Right ventricle myocardium inferior (tissue), 1 donor: ENCODE measurements around the gene SEC14L1. TPM values are rescaled to one million over a fixed set of nuclear protein-coding genes. Genes with fewer than 3 reads are reported as not detected.
"Not testable (repeated sequence)": the region's sequence is repeated elsewhere in the genome, so short reads cannot be mapped to it uniquely, and the experiment has no call there.

Experiments
- ATAC-seq: fragments of 200-7000 bp; cut with Tn5 transposase; one replicate; pipeline ENCODE4 v1.9.1; 2020; ENCODE audit warnings: mild to moderate bottlenecking, moderate library complexity
- DNase-seq: peaks from one replicate; pipeline ENCODE4 v3.0.0; 2021; ENCODE audit errors: missing footprints
- intact Hi-C: fragments of 100-400 bp; cut with DNase I; formaldehyde crosslinking; loops from one replicate; pipeline ENCODE4 v1.11.0; 2022
- long read RNA-seq: library from polyadenylated mRNA; unstranded; transcript quantifications from one replicate; pipeline ENCODE4 v2.0.0, GENCODE V29; 2021
- total RNA-seq: library from RNA; stranded (reverse); fragmentation: NEBNext Ultra II Directional; extraction: Animal tissue kit (Norgen Biotek cat#: 25700); gene quantifications from one replicate; pipeline ENCODE4 v1.2.1, GENCODE V29; 2021
- donor health status: DM: no; HTN: yes; CAD: no; lungs with severe emphysema.

The SEC14L1 gene
- 65.5 TPM for total RNA-seq
- long read RNA-seq, full-length matches to known transcripts, result 5 of 24 reads
- long read RNA-seq, partial matches to known transcripts, result 6 of 24 reads
- long read RNA-seq, other reads (novel, unspliced or antisense), result 13 of 24 reads

DNA sequence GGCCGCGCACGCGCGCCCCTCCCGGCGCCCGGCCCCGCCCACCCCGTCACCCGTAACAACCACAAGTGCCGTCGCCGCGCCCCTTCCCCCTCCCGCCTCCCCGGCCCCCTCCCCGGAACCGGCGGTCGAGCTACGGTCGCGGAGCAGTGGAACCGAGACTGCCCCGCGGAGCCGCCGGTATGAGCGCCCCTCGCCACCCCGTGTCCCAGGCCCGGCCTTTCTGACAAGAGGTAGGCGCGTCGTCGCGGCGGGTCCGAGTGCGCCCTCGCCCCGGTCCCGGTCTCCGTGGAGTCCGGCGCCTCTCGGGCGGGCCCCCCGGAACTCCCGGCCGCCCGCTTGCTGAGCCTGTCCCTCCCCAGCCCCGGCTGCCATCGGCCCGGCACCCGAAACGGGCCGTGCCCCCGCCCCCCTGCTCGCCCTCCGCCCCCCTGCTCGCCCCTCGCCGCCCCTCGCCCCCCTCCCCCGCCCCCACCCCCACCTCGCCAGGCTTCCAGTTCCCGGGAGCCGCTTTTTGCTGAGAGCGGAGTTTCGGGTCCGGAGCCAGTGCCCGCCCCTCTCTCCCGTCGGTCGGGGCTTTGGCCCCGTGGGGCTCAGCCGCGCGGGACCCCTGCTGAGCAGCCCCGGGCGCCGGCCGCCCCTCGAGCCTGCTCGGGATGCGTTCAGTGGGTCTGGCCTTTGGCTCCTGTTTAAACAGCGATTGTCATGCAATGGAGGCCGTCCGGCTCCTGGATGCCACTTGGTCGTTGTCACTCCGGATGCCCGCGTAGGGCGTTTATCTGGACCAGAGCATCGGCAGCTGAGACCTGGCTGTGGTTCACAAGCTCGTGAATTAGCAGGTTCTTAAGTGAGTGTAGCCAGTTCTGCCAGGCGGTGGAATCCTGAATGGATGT lies at the start of gene SEC14L1:
Gene SEC14L1 (plus strand): TSS at position 92 of the 890 bp plus-strand sequence. CDS start 2,628 bp downstream, outside the sequence.
- peak; percentile 79 for DNase-seq
- intact Hi-C loops, result loop anchor here (1.0 to 2.0 kb wide), 3 partner anchors 42 to 73 kb away; no protein-coding TSS in a partner anchor
- ATAC-seq, result no peak

DNA sequence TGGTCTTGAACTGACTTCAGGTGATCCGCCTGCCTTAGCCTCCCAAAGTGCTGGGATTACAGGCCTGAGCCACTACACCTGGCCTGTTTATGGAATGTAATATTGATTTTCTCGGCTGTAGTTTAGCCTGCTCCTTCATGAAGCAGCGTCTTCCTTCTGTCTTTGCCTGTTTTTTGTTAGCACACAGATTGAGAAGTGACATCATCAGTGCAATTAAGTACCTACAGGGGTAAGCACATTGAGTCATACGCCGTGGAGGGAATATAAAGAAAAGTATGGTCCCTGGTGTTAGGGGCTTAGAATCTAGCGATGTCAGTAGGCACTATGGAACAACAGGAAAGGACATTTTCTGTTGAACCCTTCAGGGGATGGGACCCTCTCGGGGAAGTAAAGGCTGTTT lies 48.7 kb upstream of the SEC14L1 start:
- DNase-seq, result no peak
- intact Hi-C loops, result no loop called here
- ATAC-seq, result no peak

DNA sequence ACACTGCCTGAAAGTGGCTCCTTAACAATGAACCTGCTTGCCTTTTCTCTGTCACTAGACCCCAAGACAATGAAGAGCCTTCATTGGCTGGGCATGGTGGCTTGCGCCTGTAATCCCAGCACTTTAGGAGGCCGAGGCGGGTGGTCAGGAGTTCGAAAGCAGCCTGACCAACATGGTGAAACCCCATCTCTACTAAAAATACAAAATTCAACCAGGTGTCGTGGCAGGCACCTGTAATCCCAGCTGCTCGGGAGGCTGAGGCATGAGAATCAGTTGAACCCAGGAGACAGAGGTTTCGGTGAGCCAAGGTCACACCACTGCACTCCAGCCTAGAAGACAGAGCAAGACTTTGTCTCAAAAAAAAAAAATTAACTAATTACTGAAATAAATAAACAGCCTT lies 45.3 kb upstream of the SEC14L1 start:
- intact Hi-C loops, result no loop called here
- DNase-seq, result no peak
- ATAC-seq, result no peak

DNA sequence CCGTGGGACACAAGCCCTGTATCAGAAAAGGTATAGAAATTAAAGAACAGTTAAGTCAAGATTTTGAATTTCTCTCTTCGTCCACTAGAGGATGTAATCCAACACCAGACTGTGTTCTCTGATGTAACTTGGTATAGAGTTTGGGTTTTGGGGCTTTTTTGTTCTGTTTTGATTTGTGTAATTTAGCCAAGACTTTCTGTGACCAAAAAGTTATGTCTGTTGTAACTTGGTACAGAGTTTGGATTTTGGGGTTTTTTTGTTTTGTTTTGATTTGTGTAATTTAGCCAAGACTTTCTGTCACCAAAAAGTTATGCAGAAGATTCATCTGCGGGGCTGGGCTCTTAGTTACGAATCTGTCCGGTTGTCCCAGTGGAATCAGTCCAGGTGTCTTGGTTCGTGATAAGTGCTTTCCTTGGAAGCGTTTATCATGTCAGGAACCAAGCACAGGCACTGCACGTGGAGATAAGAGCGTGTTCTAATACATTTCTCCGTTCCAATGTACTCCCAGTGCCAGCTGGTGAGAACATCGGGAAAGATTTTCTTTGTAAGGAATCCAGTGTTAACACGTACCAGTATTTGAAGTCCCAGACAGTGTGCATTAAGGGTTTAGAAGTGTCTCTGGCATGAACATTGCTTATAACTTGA lies 44.1 kb upstream of the SEC14L1 start:
- ATAC-seq, result peak; percentile 57
- intact Hi-C loops, result loop anchor here (2.0 kb wide), 1 partner anchor 112 kb away; no protein-coding TSS in a partner anchor
- DNase-seq, result no peak

DNA sequence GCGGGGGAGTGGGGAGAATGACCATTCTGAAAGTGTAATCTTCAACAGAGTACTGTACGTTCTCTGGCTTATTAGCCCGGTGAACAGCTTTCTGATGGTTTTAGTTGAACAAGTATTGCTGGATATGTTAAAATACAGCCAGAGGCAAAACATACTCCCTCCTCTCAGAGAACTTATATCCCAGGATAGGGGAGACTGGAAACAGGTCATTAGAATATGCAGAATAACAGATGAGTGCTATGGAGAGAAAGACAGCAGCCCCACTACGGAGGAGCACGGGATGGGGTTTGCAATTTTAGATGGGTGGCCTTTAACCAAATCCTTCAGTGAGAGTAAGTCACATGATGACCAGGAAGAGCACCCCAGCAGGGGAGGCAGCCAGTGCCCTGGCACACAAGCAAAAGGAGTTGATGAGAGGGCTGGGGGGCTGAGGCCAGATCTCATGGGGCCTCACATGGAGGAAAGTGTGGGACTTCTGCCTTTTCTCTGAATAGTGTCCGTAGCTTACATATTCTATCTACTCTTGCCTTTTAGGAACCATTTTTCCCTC lies 43.1 kb upstream of the SEC14L1 start:
- no peak for ATAC-seq
- DNase-seq, result no peak
- intact Hi-C loops, result loop anchor here (2.0 kb wide), 3 partner anchors 43 to 111 kb away; partner anchors contain the start of gene SEC14L1

DNA sequence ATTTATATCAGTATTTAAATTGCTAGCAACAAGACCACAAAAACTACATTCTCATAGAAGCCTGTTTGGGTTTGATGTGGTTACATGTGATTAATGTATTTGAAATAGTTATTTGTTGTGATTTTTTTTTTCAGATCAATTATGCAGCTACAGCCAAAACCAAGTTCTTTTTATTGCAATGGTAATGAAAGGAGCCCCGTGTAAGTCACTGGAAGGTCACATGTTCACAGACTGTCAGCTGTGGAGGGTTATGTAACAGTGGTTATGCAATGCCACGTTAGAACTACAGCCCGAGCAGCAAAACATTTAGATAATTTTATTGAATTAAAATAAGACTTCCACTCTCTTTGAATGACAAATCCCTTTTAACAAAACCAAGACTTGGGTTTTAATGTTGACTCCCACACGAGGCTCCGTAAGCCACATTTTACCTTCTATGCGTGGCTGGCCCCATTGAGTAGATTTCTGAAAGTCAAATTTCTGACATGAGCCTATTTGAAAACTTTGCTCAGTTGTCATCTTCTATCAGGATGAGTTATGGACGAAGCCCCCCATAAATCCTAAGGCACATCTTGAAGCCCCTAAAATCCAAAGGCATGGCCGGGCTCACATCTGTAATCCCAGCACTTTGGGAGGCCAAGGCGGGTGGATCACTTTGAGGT lies 41.8 kb upstream of the SEC14L1 start:
- ATAC-seq (peak; percentile 82), DNase-seq (no peak)
- intact Hi-C loops, result loop anchor here (2.0 kb wide), 2 partner anchors 42 to 64 kb away; partner anchors contain the start of gene SEC14L1

DNA sequence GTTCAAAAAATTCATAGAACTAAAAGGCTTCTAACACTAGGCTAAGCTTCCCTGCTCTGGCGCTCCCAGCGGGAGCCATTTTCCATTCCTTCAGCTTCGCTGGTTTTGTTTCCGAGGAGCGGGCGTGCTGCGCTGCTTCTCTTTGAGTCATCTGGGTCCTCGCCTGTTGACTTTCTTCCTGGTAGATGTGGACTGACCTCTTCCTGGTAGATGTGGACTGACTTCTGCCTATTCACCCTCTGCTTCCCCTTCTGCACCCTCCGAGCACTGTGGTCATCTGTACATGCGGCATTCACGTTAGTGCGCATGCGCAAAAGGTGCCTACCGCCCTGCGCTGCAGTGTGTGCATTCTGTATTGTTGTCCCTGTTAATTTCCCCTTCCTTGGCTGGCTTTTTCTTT lies 40.8 kb upstream of the SEC14L1 start:
- DNase-seq (peak; percentile 92), ATAC-seq (peak; percentile 66)
- intact Hi-C loops, result loop anchor here (2.0 kb wide), 2 partner anchors 41 to 63 kb away; partner anchors contain the start of gene SEC14L1

DNA sequence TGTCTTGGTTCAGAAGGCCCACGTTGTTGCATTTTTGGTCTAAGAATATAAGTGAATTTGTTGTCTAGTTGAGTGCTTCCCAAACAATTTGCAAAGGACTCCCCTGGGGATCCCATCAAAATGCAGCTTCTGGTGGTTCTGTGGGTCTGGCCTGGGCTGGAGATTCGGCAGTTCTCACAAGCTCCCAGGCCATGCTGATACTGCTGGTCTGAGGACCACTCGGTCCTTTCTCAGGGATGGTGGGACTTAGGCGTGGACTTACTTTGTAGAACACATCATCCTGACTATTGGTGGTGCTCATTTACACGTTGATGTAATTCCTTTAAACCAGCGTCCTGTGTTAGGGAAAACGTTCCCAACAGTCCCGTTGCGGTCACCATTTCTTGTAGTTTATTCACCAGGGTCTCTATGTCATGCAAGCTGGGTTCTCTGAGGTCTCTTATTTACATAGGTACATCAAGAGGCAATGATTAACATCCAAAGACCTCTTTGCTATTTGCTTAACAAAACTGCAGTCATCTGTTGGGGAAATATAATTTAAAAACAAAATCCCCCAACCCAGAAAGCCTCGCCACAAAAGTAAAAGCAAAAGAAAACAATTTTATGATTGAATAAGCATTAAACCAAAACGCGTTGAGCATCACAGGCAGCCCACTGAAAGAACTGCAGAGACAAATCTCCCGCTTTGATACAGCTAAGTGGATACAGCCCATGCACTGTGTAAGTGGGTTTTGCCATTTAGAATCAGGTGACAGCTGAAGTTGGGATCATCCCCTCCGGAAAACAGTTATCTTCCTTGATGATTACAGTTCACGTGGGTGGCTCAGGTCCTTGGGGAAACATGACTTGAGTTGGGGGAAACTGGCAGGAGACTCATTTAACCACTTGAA lies 39.0 kb upstream of the SEC14L1 start:
- ATAC-seq, result no peak
- no peak for DNase-seq
- intact Hi-C loops, result no loop called here

DNA sequence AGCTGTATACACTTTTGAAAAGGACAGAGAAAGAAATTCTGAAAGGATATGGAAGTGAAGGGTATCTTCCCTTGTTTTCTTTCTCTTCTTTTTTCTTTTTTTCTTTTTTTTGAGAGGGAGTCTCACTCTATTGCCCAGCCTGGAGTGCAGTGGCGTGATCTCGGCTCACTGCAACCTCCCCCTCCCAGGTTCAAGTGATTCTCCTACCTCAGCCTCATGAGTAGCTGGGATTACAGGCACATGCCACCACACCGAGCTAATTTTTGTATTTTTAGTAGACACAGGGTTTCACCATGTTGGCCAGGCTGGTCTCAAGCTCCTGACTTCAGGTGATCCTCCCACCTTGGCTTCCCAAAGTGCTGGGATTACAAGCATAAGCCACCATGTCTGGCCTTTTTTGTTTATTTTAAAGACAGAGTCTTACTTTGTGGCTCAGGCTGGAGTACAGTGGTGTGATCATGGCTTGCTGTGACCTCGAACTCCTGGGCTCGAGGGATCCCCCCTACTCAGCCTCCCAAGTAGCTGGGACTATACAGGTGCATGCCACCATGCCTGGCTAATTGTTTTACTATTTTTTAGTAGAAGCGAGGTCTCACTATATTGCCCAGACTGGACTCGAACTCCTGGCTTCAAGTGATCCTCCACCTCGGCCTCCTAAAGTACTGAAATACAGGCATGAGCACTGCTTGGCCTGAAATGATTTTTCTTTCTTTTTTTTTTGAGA lies 38.2 kb upstream of the SEC14L1 start:
- DNase-seq, ATAC-seq, intact Hi-C loops: not testable (repeated sequence)

DNA sequence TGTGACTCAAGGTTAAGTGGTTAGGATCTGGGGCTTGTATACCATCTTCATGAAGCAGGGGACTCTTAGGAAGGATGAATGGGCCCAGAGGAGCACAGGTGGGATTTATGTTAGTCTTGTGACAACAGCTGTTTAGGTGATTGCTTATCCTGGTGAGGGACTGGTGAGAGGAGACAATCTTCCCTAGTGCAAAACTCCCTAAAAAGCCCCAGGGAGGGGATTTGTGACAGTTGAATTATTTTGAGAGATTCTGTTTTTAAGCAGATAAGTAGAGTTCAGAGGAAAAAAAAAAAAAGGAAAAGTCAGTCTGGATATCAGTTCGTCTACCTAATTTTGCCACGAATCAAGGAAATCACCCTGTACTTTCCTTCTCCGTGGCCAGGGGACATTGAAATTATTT lies 35.1 kb upstream of the SEC14L1 start:
- intact Hi-C loops, result no loop called here
- no peak for DNase-seq
- ATAC-seq, result no peak

DNA sequence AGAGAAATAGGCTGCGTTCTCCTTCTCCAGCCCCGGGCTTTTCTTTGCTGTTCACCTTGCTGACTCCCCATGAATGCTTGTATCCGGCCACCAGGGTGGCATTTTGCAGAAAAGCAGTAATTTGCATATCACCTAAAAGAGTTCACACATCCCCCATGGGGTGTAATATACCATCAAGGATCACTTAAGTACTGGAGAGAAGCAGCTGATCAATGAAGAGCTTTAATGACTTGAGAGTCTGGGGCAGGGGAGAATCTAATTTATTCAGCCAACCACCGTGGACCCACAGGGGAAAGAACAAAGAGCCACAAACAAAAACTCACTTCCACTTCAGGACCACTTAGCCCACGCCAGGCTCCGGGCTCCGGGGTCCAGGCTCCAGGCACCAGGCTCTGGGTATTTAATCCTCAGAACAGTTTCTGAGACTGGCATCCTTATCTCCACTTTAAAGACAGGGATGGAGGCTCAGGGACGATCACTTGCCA lies 33.9 kb upstream of the SEC14L1 start:
- no peak for ATAC-seq
- no peak for DNase-seq
- intact Hi-C loops, result no loop called here

DNA sequence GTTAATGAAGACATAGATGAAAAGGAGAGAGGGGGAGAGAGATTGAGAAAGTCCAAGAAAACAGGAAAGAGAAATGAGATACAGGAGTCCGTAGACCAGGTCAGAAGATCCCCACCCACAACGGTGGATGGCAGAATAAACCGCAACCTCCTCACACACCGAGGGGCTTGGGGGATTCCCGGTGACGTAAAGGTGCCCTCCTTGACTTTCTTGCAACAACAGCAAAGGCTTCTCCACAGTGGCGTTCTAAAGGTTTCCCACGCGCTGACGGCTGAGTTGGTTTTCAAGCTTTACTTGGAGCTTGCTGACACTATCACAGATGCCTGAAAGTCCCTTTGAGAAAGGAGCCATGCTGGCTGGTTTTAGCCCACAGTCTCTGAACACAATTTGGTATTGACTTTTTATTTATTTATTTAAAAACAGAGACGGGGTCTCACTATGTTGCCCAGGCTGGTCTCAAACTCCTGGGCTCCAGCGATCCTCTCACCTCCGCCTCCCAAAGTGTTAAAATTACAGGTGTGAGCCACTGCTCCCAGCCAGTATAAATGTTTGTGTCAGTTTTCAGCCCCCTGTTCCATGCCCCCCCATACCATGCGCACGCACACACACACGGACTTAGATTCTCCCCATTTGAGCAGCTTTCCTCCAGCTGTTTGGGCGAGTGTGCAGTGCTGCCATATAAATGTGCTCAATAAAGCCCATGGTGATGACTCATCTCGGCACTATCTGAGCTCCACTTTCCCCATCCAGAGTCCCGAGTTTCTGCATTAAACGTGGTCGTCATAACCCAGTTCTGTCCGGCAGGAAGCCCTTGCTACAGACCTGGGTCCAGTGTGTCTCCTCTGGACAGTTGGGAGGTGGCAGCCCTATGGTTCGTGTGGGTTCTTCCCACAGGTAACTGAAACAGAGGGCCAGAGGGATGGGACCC lies 33.0 kb upstream of the SEC14L1 start:
- DNase-seq (no peak), ATAC-seq (no peak)
- intact Hi-C loops, result no loop called here

DNA sequence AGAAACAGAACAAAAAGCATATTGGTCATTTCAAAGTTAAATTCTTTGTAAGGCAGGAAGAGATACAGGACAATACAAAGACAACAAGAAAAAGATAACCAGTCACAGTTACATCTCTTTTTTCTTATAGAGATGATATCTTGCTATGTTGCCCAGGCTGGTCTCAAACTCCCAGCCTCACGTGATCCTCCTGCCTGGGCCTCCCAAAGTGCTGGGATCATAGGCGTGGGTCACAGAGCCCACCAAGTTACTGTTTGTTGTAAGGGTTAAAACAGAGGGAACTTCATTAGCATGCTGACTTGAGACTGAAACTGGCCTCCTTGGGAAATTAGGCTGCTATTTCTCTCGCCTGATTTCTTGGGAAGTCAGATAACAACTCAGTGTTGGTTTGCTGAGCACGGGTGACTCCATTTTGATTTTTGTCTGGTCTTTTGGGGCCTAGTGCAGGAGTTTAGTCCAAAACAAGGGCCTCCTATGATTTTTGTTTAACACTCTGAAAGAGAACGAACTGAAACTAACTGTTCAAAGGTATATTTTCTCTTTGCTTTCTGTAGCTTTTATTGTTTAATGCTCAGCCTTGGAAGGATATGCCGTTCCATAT lies 31.5 kb upstream of the SEC14L1 start:
- no peak for ATAC-seq
- intact Hi-C loops, result no loop called here
- no peak for DNase-seq

DNA sequence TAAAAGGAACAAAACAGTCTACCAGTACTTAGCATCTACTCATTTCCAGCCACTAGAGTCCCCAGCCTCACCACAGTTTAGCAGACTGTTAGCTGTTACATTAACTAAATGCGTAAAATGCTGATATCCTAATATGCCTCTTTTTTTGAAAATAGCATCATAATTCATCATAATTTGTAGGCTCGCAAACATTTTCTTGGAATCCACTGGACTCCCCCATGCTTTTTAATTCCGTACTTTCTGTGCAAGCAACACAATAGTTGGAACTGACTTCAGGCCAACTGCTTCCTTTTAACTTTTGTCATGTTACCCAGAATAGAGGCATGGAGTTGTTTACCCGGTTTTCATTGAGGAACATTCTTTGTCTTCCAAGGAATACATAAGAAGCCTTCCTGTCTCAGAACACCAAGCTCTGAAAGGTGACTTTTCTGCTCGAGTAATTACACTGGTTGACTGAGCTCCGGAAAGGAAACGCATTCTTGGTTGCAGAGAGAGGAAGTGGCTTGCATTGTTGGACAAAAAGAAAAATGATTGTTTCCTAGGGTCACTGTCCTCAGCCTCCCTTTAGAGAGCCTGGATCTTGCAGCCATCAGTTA lies 30.9 kb upstream of the SEC14L1 start:
- ATAC-seq, result peak; percentile 59
- intact Hi-C loops, result loop anchor here (2.0 kb wide), 1 partner anchor 19 kb away; no protein-coding TSS in a partner anchor

More for the DNA sequence above, 30.9 kb upstream of the SEC14L1 start:
- no peak for DNase-seq
